ENCODE results near the gene LMF1. TPM values are rescaled to one million over a fixed set of nuclear protein-coding genes. Genes with fewer than 3 reads are reported as not detected.

Gene LMF1
- total RNA-seq, 1 experiment from 2014 or later = 12.8 TPM

GRCh38 chr16:901149-901548, 69.6 kb downstream of the LMF1 start:
- Histone ChIP-seq H3K9me3 (ENCODE audit: control insufficient read depth in 1 of 2, insufficient read depth in 1 of 2, low read depth in 1 of 2, low read length in 2 of 2) (peaks cover 0 to 7% of the 10 kb centered on the region in 2 experiments; a peak in 1 of 4 replicates), H4K20me1 (ENCODE audit: insufficient read depth) (no peaks in the 10 kb centered on the region), H3K9ac (ENCODE audit: low read length) (no peak overlapping the region), H3K27me3 (ENCODE audit: insufficient read depth, low read length) (no peaks in the 10 kb centered on the region), H3K79me2 (ENCODE audit: insufficient read depth, low read length) (no peaks in the 10 kb centered on the region), H3K27ac (ENCODE audit: low read depth, low read length) (no peak overlapping the region), H3K4me3 (replicated peaks in 1 of 2; ENCODE audit: low read depth in 1 of 2, low read length in 2 of 2) (no peak overlapping the region), H3K36me3 (ENCODE audit: control insufficient read depth in 1 of 2, insufficient read depth in 2 of 2, low read length in 2 of 2) (no peaks in the 10 kb centered on the region), H2AFZ (ENCODE audit: low read depth, low read length, poor library complexity, severe bottlenecking) (no peak overlapping the region), H3K9me2 (ENCODE audit: insufficient read depth) (no peaks in the 10 kb centered on the region), H3K4me2 (ENCODE audit: low read length) (no peak overlapping the region), H3K4me1 (ENCODE audit: control insufficient read depth in 1 of 2, insufficient read depth in 2 of 2, low read length in 2 of 2) (no peaks in the 10 kb centered on the region)
- POLR2A ChIA-PET = no interaction called here
- no peak for TF ChIP-seq RAD21 (IDR thresholded peaks at IDR 0.05; ENCODE audit: low read depth)
- TF ChIP-seq EGR1 (IDR thresholded peaks at IDR 0.05; ENCODE audit: low read depth) = no peak
- TF ChIP-seq ZBTB33 (IDR thresholded peaks at IDR 0.05; ENCODE audit: extremely low read depth, insufficient replicate concordance, low read length) = no peak
- TF ChIP-seq YY1 (IDR thresholded peaks at IDR 0.05; ENCODE audit: extremely low read depth, insufficient replicate concordance, low read depth, low read length) = no peak
- no peak for TF ChIP-seq REST (IDR thresholded peaks at IDR 0.05; ENCODE audit: low read depth)
- TF ChIP-seq ATF3 (IDR thresholded peaks at IDR 0.05) = no peak
- no peak for TF ChIP-seq ZFX (IDR thresholded peaks at IDR 0.05)
- intact Hi-C loops (cut with micrococcal nuclease) = no loop called here
- CTCF ChIA-PET = no interaction called here
- ATAC-seq (no peak), DNase-seq (ENCODE audit: low read depth, low spot score) (no peak)
- BruUV-seq (replicated peaks) = no TSS peak
- RAD21 ChIA-PET (ENCODE audit: low non-redundant PET in 1 of 2, low total read pairs in 2 of 2, uncharacterized antibody in 2 of 2, unreplicated experiment in 2 of 2) = no interaction called here

All from HCT116 (cell line).